Activated T-cell treated with anti-CD3 and anti-CD28 coated beads for 1 hour (primary cell): ENCODE measurements around the gene UFD1.

Experiments used
- DNase-seq: peaks from one replicate; pipeline ENCODE4 v3.0.0-alpha.2; 2020; ENCODE audit warnings: low read depth

The UFD1 gene

GRCh38 chr22:19424186-19424500 is 54.9 kb downstream of the UFD1 start:
- DNase-seq, result no peak

GRCh38 chr22:19422440-19423301 is 56.3 kb downstream of the UFD1 start:
- no peak for DNase-seq

- DNase-seq, result no peak
Observed at GRCh38 chr22:19420321-19420720, 58.7 kb downstream of the UFD1 start.

- no peak for DNase-seq
Observed at GRCh38 chr22:19419464-19420178, 59.4 kb downstream of the UFD1 start.

- no peak for DNase-seq
Observed at GRCh38 chr22:19419086-19419463, 59.9 kb downstream of the UFD1 start.

- DNase-seq, result no peak
Observed at GRCh38 chr22:19412923-19413322, 66.1 kb downstream of the UFD1 start.

- no peak for DNase-seq
Observed at GRCh38 chr22:19412478-19412877, 66.5 kb downstream of the UFD1 start.

- DNase-seq, result no peak
Observed at GRCh38 chr22:19411690-19412045, 67.3 kb downstream of the UFD1 start.

GRCh38 chr22:19410941-19411689 is 67.9 kb downstream of the UFD1 start:
- no peak for DNase-seq

- no peak for DNase-seq
Observed at GRCh38 chr22:19407649-19408606, 71.1 kb downstream of the UFD1 start.

GRCh38 chr22:19406846-19407245 is 72.1 kb downstream of the UFD1 start:
- DNase-seq, result no peak

GRCh38 chr22:19406281-19406811 is 72.6 kb downstream of the UFD1 start:
- DNase-seq, result no peak

- DNase-seq, result no peak
Observed at GRCh38 chr22:19405652-19406051, 73.3 kb downstream of the UFD1 start.

- DNase-seq, result no peak
Observed at GRCh38 chr22:19405133-19405532, 73.9 kb downstream of the UFD1 start.

GRCh38 chr22:19404676-19405075 is 74.3 kb downstream of the UFD1 start:
- DNase-seq, result no peak

GRCh38 chr22:19402642-19403191 is 76.3 kb downstream of the UFD1 start:
- DNase-seq, result no peak

- no peak for DNase-seq
Observed at GRCh38 chr22:19401483-19401882, 77.5 kb downstream of the UFD1 start.

GRCh38 chr22:19400881-19401280 is 78.1 kb downstream of the UFD1 start:
- no peak for DNase-seq
